ENCODE results near the gene TAOK1.

Gene TAOK1

DNA sequence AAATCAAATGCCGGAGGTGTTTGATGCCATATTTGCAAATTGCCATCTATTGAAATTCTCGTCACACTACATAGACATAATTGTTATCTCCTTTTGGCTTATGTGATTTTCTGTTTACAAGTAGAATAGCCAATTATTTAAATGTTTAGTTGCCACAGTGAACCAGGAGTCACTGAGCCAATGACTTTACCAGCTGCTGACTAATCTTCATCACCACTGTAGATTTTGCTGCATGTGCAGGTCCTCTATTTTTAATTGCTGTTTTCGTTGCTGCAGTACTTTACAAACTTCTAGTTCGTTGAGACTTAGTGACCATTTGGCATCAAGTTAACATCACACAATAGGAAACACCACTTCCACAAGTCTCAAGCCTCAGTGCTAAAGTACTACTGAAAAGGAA is 153.9 kb downstream of the TAOK1 start:
- in situ Hi-C loops (cut with MboI; ENCODE audit: low pct_unique_long_range_greater_than_20kb, low sequenced_read_pairs, unreplicated experiment) = no loop called here
- TF ChIP-seq, protein P1, sequence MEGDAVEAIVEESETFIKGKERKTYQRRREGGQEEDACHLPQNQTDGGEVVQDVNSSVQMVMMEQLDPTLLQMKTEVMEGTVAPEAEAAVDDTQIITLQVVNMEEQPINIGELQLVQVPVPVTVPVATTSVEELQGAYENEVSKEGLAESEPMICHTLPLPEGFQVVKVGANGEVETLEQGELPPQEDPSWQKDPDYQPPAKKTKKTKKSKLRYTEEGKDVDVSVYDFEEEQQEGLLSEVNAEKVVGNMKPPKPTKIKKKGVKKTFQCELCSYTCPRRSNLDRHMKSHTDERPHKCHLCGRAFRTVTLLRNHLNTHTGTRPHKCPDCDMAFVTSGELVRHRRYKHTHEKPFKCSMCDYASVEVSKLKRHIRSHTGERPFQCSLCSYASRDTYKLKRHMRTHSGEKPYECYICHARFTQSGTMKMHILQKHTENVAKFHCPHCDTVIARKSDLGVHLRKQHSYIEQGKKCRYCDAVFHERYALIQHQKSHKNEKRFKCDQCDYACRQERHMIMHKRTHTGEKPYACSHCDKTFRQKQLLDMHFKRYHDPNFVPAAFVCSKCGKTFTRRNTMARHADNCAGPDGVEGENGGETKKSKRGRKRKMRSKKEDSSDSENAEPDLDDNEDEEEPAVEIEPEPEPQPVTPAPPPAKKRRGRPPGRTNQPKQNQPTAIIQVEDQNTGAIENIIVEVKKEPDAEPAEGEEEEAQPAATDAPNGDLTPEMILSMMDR (IDR thresholded peaks at IDR 0.05; ENCODE audit: extremely low read depth, insufficient read depth, missing control alignments) = no peak
- DNase-seq (ENCODE audit: low spot score) = no peak

DNA sequence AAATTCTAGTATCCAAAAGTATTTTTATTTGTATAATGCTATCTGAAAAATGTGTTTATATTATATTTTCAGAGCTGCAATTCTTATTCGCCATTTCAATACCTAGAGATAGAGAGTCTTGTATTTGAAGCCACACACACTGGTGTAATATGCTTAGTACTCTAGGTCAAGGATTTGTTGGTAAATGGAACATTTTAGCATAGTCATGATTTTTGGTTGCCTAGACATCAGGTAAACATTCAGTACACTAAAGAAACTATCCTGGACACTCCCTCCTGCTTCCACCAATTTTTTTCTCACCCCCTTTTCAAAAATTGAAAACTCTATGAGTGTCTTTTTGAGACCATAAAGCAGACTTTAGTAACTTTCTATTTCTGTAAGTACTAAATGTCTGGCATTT is 155.9 kb downstream of the TAOK1 start:
- in situ Hi-C loops (cut with MboI; ENCODE audit: low pct_unique_long_range_greater_than_20kb, low sequenced_read_pairs, unreplicated experiment) = no loop called here
- TF ChIP-seq, protein P1 (IDR thresholded peaks at IDR 0.05; ENCODE audit: extremely low read depth, insufficient read depth, missing control alignments) = no peak
- DNase-seq (ENCODE audit: low spot score) = no peak

DNA sequence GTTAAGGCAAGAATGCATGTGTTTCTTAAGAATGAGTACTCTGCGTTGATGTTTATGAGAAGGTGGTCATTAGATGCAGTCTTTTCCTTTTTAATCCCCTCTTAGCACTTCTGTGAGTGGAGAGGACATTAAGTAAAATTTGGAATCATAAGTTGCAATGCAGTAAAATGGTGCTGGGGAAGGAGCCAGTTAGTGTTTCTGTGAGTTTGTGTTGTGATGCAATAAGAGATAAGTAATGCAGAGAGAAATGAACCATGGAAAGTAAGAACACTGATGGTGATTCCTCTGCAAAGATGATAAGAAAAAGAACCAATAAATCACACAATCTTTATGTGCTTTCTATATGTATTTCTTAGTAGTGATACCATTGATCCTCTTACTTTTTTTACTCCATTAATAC is 156.7 kb downstream of the TAOK1 start:
- in situ Hi-C loops (cut with MboI; ENCODE audit: low pct_unique_long_range_greater_than_20kb, low sequenced_read_pairs, unreplicated experiment) = no loop called here
- TF ChIP-seq, protein P1 (IDR thresholded peaks at IDR 0.05; ENCODE audit: extremely low read depth, insufficient read depth, missing control alignments) = no peak
- no peak for DNase-seq (ENCODE audit: low spot score)

DNA sequence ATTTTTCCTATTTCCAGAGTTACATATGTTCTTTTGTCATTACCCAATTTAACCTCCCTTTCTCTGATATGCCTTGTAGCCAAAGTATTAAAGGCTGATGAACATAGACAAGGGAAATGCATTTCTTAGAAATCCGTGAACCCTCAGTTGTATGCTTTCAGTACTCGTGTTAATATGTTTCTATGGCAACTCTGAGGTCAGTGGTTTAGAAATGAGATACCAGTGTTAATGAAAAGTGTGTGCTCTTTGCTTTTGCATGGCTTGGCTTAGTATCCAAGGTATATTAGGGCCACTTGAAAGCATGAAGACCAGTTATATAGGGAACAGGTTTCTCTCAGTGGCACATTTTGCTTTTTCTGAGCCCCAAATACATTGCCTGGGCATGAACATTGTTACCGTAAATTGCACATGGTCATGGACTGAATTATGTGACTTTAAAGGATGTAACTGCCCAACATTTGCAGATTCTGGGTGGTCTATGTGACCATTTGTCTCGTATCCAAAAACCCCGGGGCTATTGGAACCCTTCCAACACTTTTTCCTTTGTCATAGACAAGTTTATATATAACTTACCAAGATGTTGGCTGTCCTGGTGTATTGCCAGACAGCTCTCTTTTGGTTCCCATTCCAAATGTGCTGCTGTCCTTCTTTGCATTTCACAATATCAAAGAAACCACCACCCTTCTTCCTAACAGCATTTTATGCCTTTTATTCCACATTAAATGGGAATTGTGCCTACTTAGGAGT is 159.2 kb downstream of the TAOK1 start:
- TF ChIP-seq, protein P1 (IDR thresholded peaks at IDR 0.05; ENCODE audit: extremely low read depth, insufficient read depth, missing control alignments) = no peak
- in situ Hi-C loops (cut with MboI; ENCODE audit: low pct_unique_long_range_greater_than_20kb, low sequenced_read_pairs, unreplicated experiment) = no loop called here
- peak; percentile 73 for DNase-seq (ENCODE audit: low spot score)

DNA sequence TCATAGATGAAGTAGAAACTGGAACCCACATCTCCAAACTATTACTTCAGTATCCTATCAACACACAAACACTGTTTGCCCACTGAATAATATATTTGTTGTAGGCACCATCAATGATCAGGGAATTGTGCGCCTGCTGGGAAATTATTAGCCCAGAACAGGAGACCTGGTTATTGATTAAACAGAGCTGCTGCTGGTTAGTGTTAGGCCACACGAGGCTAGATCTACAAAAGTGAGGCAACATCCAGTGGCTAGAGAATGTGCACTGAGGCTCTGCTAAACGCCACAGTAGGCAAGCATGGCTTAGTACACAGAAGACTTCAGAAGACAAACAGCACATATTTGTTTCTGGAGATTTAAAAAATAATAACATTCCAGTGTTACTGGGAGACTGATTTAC is 165.7 kb downstream of the TAOK1 start:
- DNase-seq (ENCODE audit: low spot score) = no peak
- in situ Hi-C loops (cut with MboI; ENCODE audit: low pct_unique_long_range_greater_than_20kb, low sequenced_read_pairs, unreplicated experiment) = no loop called here
- TF ChIP-seq, protein P1 (IDR thresholded peaks at IDR 0.05; ENCODE audit: extremely low read depth, insufficient read depth, missing control alignments) = no peak

DNA sequence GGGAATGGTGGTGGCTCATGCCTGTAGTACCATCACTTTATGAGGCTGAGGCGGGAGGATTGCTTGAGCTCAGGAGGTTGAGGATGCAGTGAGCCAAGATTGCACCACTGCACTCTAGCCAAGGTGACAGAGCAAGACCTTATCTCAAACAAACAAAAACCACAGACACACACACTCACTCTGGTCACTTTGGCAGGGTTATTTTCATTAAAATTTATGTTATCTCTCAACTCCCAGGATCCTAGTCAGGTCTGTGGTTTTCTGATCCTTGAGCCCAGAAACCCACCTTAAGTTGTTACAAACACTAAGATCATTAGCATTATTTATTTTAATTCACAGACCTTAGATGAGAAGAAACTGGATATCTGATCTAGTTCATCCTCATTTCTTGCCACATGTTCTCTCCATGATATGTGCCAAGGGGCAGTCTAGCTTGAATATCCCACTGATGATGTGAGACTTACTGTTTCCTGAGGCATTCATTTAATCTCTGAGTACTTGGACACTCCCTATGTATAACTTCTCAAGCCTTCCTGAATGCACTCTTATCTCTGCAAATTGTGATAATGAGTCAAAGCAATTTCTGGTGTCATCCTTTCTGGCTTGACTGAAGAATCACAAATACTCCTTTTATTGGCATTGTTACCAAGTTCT is 167.0 kb downstream of the TAOK1 start:
- no peak for DNase-seq (ENCODE audit: low spot score)
- in situ Hi-C loops (cut with MboI; ENCODE audit: low pct_unique_long_range_greater_than_20kb, low sequenced_read_pairs, unreplicated experiment) = no loop called here
- TF ChIP-seq, protein P1 (IDR thresholded peaks at IDR 0.05; ENCODE audit: extremely low read depth, insufficient read depth, missing control alignments) = no peak

All from GM13977 (cell line).